Chondrocyte (in vitro differentiated cells): Measurements from ENCODE around the gene GNG8. TPM values are rescaled to one million over a fixed set of nuclear protein-coding genes. Genes with fewer than 3 reads are reported as not detected.
A peak's percentile ranks its signal among the peaks of the same experiment; 100 is the strongest.

Experiments
- DNase-seq: peaks from one replicate; pipeline ENCODE4 v3.0.0; 2021; ENCODE audit warnings: mixed read lengths, low spot score
- H3K27ac Mint-ChIP-seq: one replicate; pipeline ENCODE4 v1.8.0; 2021; ENCODE audit warnings: mild to moderate bottlenecking, moderate library complexity, mixed read lengths; ENCODE audit not compliant: unreplicated experiment
- H3K27me3 Mint-ChIP-seq: 2 replicates; pipeline ENCODE4 v1.8.0; 2021; ENCODE audit warnings: low read depth, mixed read lengths
- H3K36me3 Mint-ChIP-seq: 2 replicates; pipeline ENCODE4 v1.8.0; 2021; ENCODE audit warnings: low read depth, mixed read lengths
- H3K4me1 Mint-ChIP-seq: 2 replicates; pipeline ENCODE4 v1.8.0; 2021; ENCODE audit warnings: low read depth, mild to moderate bottlenecking, mixed read lengths
- H3K4me3 Mint-ChIP-seq: one replicate; pipeline ENCODE4 v1.8.0; 2021; ENCODE audit warnings: mild to moderate bottlenecking, moderate library complexity, mixed read lengths; ENCODE audit not compliant: unreplicated experiment
- H3K9me3 Mint-ChIP-seq: 2 replicates; pipeline ENCODE4 v1.8.0; 2021; ENCODE audit warnings: low read depth, mixed read lengths
- total RNA-seq: library from RNA; stranded (reverse); gene quantifications from 3 replicates; pipeline ENCODE4 v1.2.1, GENCODE V29; 2021
- TF ChIP-seq, protein P1 (sequence below): fragments of 200-600 bp; sonication (generic); IDR thresholded peaks from 2 replicates; pipeline ENCODE4 v1.5.0; 2021; ENCODE audit warnings: antibody characterized with exemption, mild to moderate bottlenecking, moderate library complexity

The GNG8 gene
- total RNA-seq, 1 donor from 2014 or later = not detected

DNA sequence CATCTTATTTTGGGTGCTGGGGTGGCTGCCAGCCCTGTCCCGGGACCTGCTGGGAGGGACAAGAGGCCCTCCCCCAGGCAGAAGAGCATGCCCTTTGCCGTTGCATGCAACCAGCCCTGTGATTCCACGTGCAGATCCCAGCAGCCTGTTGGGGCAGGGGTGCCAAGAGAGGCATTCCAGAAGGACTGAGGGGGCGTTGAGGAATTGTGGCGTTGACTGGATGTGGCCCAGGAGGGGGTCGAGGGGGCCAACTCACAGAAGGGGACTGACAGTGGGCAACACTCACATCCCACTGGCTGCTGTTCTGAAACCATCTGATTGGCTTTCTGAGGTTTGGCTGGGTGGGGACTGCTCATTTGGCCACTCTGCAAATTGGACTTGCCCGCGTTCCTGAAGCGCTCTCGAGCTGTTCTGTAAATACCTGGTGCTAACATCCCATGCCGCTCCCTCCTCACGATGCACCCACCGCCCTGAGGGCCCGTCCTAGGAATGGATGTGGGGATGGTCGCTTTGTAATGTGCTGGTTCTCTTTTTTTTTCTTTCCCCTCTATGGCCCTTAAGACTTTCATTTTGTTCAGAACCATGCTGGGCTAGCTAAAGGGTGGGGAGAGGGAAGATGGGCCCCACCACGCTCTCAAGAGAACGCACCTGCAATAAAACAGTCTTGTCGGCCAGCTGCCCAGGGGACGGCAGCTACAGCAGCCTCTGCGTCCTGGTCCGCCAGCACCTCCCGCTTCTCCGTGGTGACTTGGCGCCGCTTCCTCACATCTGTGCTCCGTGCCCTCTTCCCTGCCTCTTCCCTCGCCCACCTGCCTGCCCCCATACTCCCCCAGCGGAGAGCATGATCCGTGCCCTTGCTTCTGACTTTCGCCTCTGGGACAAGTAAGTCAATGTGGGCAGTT is 26.2 kb downstream of the GNG8 start:
- DNase-seq = peak; percentile 67
- TF ChIP-seq, protein P1, sequence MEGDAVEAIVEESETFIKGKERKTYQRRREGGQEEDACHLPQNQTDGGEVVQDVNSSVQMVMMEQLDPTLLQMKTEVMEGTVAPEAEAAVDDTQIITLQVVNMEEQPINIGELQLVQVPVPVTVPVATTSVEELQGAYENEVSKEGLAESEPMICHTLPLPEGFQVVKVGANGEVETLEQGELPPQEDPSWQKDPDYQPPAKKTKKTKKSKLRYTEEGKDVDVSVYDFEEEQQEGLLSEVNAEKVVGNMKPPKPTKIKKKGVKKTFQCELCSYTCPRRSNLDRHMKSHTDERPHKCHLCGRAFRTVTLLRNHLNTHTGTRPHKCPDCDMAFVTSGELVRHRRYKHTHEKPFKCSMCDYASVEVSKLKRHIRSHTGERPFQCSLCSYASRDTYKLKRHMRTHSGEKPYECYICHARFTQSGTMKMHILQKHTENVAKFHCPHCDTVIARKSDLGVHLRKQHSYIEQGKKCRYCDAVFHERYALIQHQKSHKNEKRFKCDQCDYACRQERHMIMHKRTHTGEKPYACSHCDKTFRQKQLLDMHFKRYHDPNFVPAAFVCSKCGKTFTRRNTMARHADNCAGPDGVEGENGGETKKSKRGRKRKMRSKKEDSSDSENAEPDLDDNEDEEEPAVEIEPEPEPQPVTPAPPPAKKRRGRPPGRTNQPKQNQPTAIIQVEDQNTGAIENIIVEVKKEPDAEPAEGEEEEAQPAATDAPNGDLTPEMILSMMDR = no peak
- Mint-ChIP-seq H3K9me3 (no peaks in the 10 kb centered on the region), H3K4me3 (no peak overlapping the region), H3K36me3 (peaks cover 28% of the 10 kb centered on the region), H3K4me1 (peaks cover 10% of the 10 kb centered on the region), H3K27ac (no peak overlapping the region), H3K27me3 (no peaks in the 10 kb centered on the region)

DNA sequence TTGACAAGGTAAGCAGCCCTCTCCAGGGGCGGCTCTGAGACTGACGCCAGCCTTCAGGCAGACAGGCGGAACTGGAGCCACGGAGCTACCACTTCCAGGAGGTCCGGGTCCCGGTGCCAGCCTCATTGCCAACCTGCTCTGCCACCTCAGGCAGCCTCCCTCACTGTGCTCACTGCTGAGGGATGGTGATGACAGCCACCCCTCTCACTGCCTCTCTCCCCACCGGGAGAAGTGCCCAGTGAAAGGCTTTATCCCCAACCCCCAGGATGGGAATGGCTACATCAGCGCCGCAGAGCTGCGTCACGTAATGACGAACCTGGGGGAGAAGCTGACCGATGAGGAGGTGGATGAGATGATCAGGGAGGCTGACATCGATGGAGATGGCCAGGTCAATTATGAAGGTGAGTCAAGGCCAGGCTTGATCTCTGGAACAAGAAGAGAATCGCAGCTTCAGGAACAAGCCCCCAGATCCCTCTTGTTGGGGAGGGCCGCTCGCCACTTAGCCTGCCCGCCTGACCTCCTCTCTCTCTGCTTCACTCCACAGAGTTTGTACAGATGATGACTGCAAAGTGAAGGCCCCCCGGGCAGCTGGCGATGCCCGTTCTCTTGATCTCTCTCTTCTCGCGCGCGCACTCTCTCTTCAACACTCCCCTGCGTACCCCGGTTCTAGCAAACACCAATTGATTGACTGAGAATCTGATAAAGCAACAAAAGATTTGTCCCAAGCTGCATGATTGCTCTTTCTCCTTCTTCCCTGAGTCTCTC is 27.2 kb downstream of the GNG8 start:
- DNase-seq = peak; percentile 77
- H3K27ac Mint-ChIP-seq = no peak overlapping the region
- H3K4me3 Mint-ChIP-seq = no peak overlapping the region
- peaks cover 11% of the 10 kb centered on the region for H3K4me1 Mint-ChIP-seq
- peaks cover 28% of the 10 kb centered on the region for H3K36me3 Mint-ChIP-seq
- no peaks in the 10 kb centered on the region for H3K9me3 Mint-ChIP-seq
- TF ChIP-seq, protein P1 = no peak
- H3K27me3 Mint-ChIP-seq = no peaks in the 10 kb centered on the region

DNA sequence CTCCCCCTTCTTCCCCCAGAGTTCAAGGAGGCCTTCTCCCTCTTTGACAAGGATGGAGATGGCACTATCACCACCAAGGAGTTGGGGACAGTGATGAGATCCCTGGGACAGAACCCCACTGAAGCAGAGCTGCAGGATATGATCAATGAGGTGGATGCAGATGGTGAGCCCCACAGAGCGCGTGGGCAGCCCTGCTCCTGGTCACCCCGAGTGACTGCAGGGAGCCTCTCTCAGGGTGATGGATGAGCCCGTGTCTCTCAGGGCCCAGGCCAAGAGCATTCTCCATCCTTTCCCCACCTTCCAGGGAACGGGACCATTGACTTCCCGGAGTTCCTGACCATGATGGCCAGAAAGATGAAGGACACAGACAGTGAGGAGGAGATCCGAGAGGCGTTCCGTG is 27.8 kb downstream of the GNG8 start:
- Mint-ChIP-seq H3K9me3 (no peaks in the 10 kb centered on the region), H3K4me3 (no peak overlapping the region), H3K27ac (no peak overlapping the region), H3K27me3 (no peaks in the 10 kb centered on the region), H3K36me3 (peaks cover 28% of the 10 kb centered on the region), H3K4me1 (peaks cover 17% of the 10 kb centered on the region)
- DNase-seq = no peak
- TF ChIP-seq, protein P1 = no peak

DNA sequence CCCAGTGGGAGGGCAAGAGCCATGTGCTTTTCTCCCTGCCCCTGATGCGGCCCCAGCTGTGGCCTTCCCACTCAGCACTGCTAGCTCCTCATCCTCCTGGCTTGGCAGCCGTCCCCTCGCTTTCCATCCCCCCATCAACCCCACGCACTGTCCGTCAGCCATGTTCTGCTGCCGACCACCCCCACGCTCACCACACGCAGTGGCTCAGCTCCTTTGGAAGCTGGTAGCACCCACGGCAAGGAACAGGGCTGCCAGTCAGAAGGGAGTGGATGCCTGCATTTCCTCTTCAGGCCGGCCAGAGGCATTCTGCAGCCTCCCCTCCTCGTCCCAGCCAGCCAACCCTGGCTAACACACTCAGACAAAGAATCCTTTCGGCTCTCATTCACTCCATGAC is 28.6 kb downstream of the GNG8 start:
- peak; percentile 68 for DNase-seq
- no peaks in the 10 kb centered on the region for H3K27me3 Mint-ChIP-seq
- no peaks in the 10 kb centered on the region for H3K9me3 Mint-ChIP-seq
- H3K27ac Mint-ChIP-seq = no peak overlapping the region
- TF ChIP-seq, protein P1 = no peak
- H3K4me1 Mint-ChIP-seq = peaks cover 25% of the 10 kb centered on the region
- no peak overlapping the region for H3K4me3 Mint-ChIP-seq
- H3K36me3 Mint-ChIP-seq = peaks cover 28% of the 10 kb centered on the region

DNA sequence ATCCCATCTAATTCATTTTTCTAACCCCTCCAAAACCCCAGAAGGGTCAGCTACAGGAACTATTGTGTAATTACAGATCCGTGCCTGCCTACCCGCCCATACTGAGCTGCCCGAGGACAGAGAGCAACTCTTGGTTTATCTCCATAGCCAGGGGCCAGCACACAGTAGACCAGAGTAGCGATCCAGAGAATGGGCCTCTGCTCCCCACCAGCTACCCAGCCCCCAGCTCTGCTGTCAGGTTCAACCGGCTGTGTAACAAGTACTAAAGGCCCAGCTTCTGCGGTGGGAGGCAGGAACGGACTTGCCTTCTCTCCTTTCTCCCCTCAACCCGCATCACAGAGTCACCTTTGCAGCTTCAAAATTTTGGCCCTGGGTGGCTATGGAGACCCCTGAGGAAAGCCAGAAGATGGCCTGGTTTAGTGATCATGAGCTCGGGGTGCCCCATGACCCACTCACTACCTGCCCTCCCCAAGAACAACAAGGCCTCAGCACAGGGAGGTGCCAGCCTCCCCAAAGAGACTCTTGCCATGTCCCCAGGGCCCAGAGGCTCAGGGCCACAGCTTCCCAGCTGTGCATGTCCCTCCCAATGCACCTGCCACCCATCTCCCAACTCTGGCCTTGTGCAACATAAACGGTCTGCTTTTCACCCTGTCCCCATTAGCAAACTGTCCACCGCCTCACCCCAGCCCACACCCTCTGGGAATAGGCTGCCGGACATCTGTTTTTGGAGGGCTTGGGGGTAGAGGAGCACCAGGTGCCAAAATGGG is 29.1 kb downstream of the GNG8 start:
- DNase-seq = peak; percentile 41
- Mint-ChIP-seq H3K36me3 (peaks cover 28% of the 10 kb centered on the region), H3K4me1 (peaks cover 30% of the 10 kb centered on the region), H3K4me3 (no peak overlapping the region), H3K9me3 (no peaks in the 10 kb centered on the region), H3K27me3 (no peaks in the 10 kb centered on the region), H3K27ac (no peak overlapping the region)
- TF ChIP-seq, protein P1 = no peak
